ENCODE data around the gene PLEKHA7.

The PLEKHA7 gene

DNA sequence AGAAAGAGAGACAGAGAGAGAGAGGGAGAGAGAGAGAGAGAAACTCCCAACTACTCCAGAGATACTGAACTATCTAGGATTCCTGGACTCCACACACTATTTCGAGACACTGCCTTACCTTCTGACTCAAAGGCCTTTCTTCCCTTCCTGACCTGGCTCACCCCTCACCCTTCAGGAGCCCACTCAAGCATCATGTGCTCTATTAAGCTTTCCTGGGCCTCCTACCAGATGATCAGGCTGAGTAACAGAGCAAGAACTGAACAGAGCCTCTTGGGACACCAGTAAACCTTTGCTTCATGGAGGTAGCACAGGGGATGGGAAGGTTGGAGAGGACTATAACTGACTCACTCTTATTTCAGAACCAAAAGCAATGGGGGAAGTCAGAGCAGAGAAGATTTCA is 31.4 kb downstream of the PLEKHA7 start:
- Histone ChIP-seq H3K4me1 (ENCODE audit: control insufficient read depth, insufficient read depth, low read depth, low read length) (peaks cover 39% of the 10 kb centered on the region), H2BK120ac (ENCODE audit: low read depth, low read length) (no peak overlapping the region), H2BK5ac (ENCODE audit: low read depth, low read length, poor library complexity, severe bottlenecking) (no peak overlapping the region), H3K4me3 (ENCODE audit: insufficient read depth in 1 of 2, low read depth in 1 of 2, low read length in 2 of 2) (no peak overlapping the region), H3K27me3 (ENCODE audit: control insufficient read depth in 1 of 2, insufficient read depth in 1 of 2, low read length in 2 of 2) (peaks cover 0 to 21% of the 10 kb centered on the region in 2 experiments), H2BK12ac (ENCODE audit: low read length in 2 of 2) (no peak overlapping the region), H3K14ac (ENCODE audit: low read length in 2 of 2) (no peak overlapping the region), H3K79me1 (replicated peaks; ENCODE audit: low read length, poor library complexity, severe bottlenecking) (peaks cover 2% of the 10 kb centered on the region), H4K91ac (ENCODE audit: low read length) (no peak overlapping the region), H2BK15ac (ENCODE audit: low read depth, poor library complexity, severe bottlenecking) (no peak overlapping the region), H3K27ac (ENCODE audit: low read length, poor library complexity, severe bottlenecking) (no peak overlapping the region), H3K4ac (ENCODE audit: low read depth in 1 of 2, low read length in 2 of 2) (no peak overlapping the region), H3K23ac (ENCODE audit: low read length in 2 of 2) (no peak overlapping the region), H3K9ac (ENCODE audit: low read length) (no peak overlapping the region), H4K8ac (ENCODE audit: low read length) (no peak overlapping the region), H2AK5ac (ENCODE audit: low read length, severe bottlenecking) (peak overlapping the region; percentile 29), H3K18ac (ENCODE audit: low read depth in 1 of 2, low read length in 2 of 2) (no peak overlapping the region), H2AFZ (ENCODE audit: low read depth, low read length) (no peak overlapping the region), H3K9me3 (ENCODE audit: control insufficient read depth, low read length) (no peaks in the 10 kb centered on the region), H3K36me3 (ENCODE audit: control insufficient read depth in 1 of 2, insufficient read depth in 2 of 2, low read depth in 1 of 2, low read length in 2 of 2) (no peaks in the 10 kb centered on the region), H3K4me2 (ENCODE audit: low read length, poor library complexity, severe bottlenecking) (no peak overlapping the region)
- WGBS = 83% methylated on average over 1 of the region's 1 CpG
- no peak for DNase-seq

DNA sequence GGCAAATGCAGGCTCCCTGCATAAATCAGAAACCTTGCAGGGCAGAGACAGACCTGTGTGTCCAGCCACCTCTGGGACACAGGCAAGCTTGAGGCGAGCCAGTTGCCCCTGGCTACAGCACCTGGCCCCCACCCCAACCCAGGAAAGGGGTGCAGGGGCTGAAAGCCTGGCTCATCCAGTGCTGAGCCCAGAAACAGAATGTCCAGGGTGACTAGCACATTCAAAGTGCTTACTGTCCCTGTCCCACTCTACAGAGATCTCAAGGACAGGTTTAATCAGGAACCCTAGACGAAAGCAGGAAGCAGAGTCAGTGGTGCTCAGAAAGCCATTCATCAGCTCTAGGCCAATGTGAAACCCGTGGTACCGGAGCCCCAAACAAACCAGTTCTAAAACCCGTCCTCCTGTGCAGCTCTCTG is 31.9 kb downstream of the PLEKHA7 start:
- H3K36me3 ChIP-seq (ENCODE audit: control insufficient read depth in 1 of 2, insufficient read depth in 2 of 2, low read depth in 1 of 2, low read length in 2 of 2) = no peaks in the 10 kb centered on the region
- 87% methylated on average over 4 of the region's 5 CpGs for WGBS
- peaks cover 0 to 24% of the 10 kb centered on the region in 2 experiments for H3K27me3 ChIP-seq (ENCODE audit: control insufficient read depth in 1 of 2, insufficient read depth in 1 of 2, low read length in 2 of 2)
- H2BK120ac ChIP-seq (ENCODE audit: low read depth, low read length) = no peak overlapping the region
- H3K9me3 ChIP-seq (ENCODE audit: control insufficient read depth, low read length) = no peaks in the 10 kb centered on the region
- no peak overlapping the region for H3K4me2 ChIP-seq (ENCODE audit: low read length, poor library complexity, severe bottlenecking)
- H2AFZ ChIP-seq (ENCODE audit: low read depth, low read length) = no peak overlapping the region
- H3K18ac ChIP-seq (ENCODE audit: low read depth in 1 of 2, low read length in 2 of 2) = no peak overlapping the region
- H3K4ac ChIP-seq (ENCODE audit: low read depth in 1 of 2, low read length in 2 of 2) = no peak overlapping the region
- no peak overlapping the region for H2BK12ac ChIP-seq (ENCODE audit: low read length in 2 of 2)
- H3K79me1 ChIP-seq (replicated peaks; ENCODE audit: low read length, poor library complexity, severe bottlenecking) = peaks cover 4% of the 10 kb centered on the region
- no peak overlapping the region for H2BK15ac ChIP-seq (ENCODE audit: low read depth, poor library complexity, severe bottlenecking)
- H3K27ac ChIP-seq (ENCODE audit: low read length, poor library complexity, severe bottlenecking) = peak overlapping the region; percentile 92
- no peak overlapping the region for H4K91ac ChIP-seq (ENCODE audit: low read length)
- H2BK5ac ChIP-seq (ENCODE audit: low read depth, low read length, poor library complexity, severe bottlenecking) = peak overlapping the region; percentile 84
- H3K23ac ChIP-seq (ENCODE audit: low read length in 2 of 2) = no peak overlapping the region
- H3K9ac ChIP-seq (ENCODE audit: low read length) = no peak overlapping the region
- H2AK5ac ChIP-seq (ENCODE audit: low read length, severe bottlenecking) = peak overlapping the region; percentile 67
- H3K4me1 ChIP-seq (ENCODE audit: control insufficient read depth, insufficient read depth, low read depth, low read length) = peaks cover 38% of the 10 kb centered on the region
- no peak for DNase-seq
- H3K14ac ChIP-seq (ENCODE audit: low read length in 2 of 2) = no peak overlapping the region
- H3K4me3 ChIP-seq (ENCODE audit: insufficient read depth in 1 of 2, low read depth in 1 of 2, low read length in 2 of 2) = no peak overlapping the region
- no peak overlapping the region for H4K8ac ChIP-seq (ENCODE audit: low read length)

DNA sequence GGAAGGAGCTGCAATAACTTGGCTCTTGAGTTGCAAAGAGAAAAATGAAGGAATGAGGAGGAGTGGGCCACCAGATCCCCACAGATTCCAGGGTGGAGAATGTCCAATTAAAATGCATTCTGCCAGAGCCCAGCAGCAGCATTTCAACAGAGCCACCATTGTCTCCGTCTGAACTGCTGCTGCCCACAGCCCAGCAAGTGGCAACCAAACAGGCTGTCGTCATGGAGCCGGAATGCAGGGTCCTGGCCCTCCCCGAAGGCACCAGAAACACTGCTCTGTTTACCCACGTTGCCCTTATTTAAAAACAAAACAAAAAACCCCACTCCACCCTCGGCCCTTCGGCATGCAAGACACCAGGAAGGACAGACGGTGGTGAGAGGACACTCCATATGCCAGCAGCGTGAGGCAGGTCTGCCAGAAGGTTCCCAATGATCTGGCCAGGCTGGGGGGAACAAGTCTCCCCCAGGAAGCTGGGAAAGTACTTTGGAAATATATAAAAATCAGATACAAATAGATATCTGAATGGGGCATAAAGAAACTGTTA is 32.5 kb downstream of the PLEKHA7 start:
- Histone ChIP-seq H3K27me3 (ENCODE audit: control insufficient read depth in 1 of 2, insufficient read depth in 1 of 2, low read length in 2 of 2) (peaks cover 0 to 28% of the 10 kb centered on the region in 2 experiments), H2BK12ac (ENCODE audit: low read length in 2 of 2) (no peak overlapping the region), H3K36me3 (ENCODE audit: control insufficient read depth in 1 of 2, insufficient read depth in 2 of 2, low read depth in 1 of 2, low read length in 2 of 2) (no peaks in the 10 kb centered on the region), H3K23ac (ENCODE audit: low read length in 2 of 2) (no peak overlapping the region), H2AK5ac (ENCODE audit: low read length, severe bottlenecking) (no peak overlapping the region), H3K4me3 (ENCODE audit: insufficient read depth in 1 of 2, low read depth in 1 of 2, low read length in 2 of 2) (no peak overlapping the region), H4K8ac (ENCODE audit: low read length) (no peak overlapping the region), H3K9ac (ENCODE audit: low read length) (no peak overlapping the region), H2BK5ac (ENCODE audit: low read depth, low read length, poor library complexity, severe bottlenecking) (peak overlapping the region; percentile 84), H3K79me1 (replicated peaks; ENCODE audit: low read length, poor library complexity, severe bottlenecking) (peaks cover 4% of the 10 kb centered on the region), H3K9me3 (ENCODE audit: control insufficient read depth, low read length) (no peaks in the 10 kb centered on the region), H3K18ac (ENCODE audit: low read depth in 1 of 2, low read length in 2 of 2) (no peak overlapping the region), H2BK120ac (ENCODE audit: low read depth, low read length) (no peak overlapping the region), H3K27ac (ENCODE audit: low read length, poor library complexity, severe bottlenecking) (peak overlapping the region; percentile 92), H3K4me2 (ENCODE audit: low read length, poor library complexity, severe bottlenecking) (peak overlapping the region; percentile 27), H4K91ac (ENCODE audit: low read length) (no peak overlapping the region), H3K4me1 (ENCODE audit: control insufficient read depth, insufficient read depth, low read depth, low read length) (peaks cover 32% of the 10 kb centered on the region), H3K4ac (ENCODE audit: low read depth in 1 of 2, low read length in 2 of 2) (no peak overlapping the region), H3K14ac (ENCODE audit: low read length in 2 of 2) (no peak overlapping the region), H2BK15ac (ENCODE audit: low read depth, poor library complexity, severe bottlenecking) (no peak overlapping the region), H2AFZ (ENCODE audit: low read depth, low read length) (no peak overlapping the region)
- WGBS = 39% methylated on average over 9 of the region's 9 CpGs
- DNase-seq = peak; percentile 8

DNA sequence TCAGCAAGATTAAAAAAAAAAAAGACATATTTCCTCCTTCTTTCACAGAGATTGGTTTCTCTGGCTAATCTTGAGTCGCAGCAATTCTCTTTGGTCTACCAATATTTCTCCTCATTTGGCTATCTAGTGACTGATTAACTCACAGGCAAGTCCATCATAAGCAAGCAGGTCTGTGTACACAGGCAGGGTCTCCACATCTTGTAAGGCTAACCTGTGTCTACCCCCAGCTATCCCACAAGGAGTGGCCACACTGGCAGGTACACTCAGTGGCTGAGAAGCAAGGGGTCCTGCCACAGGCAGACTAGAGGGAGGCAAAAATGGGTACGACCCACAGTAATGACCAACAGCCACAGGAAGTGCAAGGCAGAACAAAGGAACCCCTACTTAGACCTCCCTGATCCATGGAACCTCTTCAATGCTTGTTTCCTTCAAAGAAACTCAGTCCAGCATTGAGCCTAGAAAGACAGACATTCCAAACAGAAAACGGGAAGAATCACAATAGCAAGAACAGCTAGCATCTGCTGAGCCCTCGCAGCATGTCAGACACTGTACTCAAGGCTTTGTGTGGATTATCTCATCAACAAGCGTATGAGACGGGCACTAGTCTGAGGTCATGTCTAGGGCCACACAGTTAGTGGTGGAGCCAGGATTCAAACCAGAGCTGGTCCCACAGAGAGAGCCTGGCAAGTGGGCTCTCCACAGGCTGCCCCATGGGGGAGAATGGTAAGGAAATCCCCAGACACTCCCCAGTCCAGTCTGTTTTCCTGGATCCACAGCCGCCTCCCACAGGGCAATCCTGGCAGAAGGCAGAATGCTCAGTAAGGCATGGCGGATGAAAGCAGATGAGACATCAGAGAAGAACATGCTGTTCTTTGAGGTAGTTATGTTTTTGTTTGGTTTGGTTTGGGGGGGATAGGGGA is 34.3 kb downstream of the PLEKHA7 start:
- 88% methylated on average over 8 of the region's 8 CpGs for WGBS
- H3K4me1 ChIP-seq (ENCODE audit: control insufficient read depth, insufficient read depth, low read depth, low read length) = peaks cover 23% of the 10 kb centered on the region
- H3K14ac ChIP-seq (ENCODE audit: low read length in 2 of 2) = no peak overlapping the region
- no peak overlapping the region for H4K91ac ChIP-seq (ENCODE audit: low read length)
- no peak overlapping the region for H3K18ac ChIP-seq (ENCODE audit: low read depth in 1 of 2, low read length in 2 of 2)
- H3K27ac ChIP-seq (ENCODE audit: low read length, poor library complexity, severe bottlenecking) = peak overlapping the region; percentile 12
- no peak overlapping the region for H2BK12ac ChIP-seq (ENCODE audit: low read length in 2 of 2)
- H4K8ac ChIP-seq (ENCODE audit: low read length) = no peak overlapping the region
- H3K9ac ChIP-seq (ENCODE audit: low read length) = no peak overlapping the region
- H3K23ac ChIP-seq (ENCODE audit: low read length in 2 of 2) = peak overlapping the region in 1 of 2 experiments; percentile 70
- no peak for DNase-seq
- no peak overlapping the region for H2AFZ ChIP-seq (ENCODE audit: low read depth, low read length)
- no peak overlapping the region for H3K4ac ChIP-seq (ENCODE audit: low read depth in 1 of 2, low read length in 2 of 2)
- H2BK5ac ChIP-seq (ENCODE audit: low read depth, low read length, poor library complexity, severe bottlenecking) = peak overlapping the region; percentile 32
- peaks cover 0 to 30% of the 10 kb centered on the region in 2 experiments for H3K27me3 ChIP-seq (ENCODE audit: control insufficient read depth in 1 of 2, insufficient read depth in 1 of 2, low read length in 2 of 2)
- H2BK120ac ChIP-seq (ENCODE audit: low read depth, low read length) = no peak overlapping the region
- no peaks in the 10 kb centered on the region for H3K9me3 ChIP-seq (ENCODE audit: control insufficient read depth, low read length)
- H2BK15ac ChIP-seq (ENCODE audit: low read depth, poor library complexity, severe bottlenecking) = no peak overlapping the region
- peaks cover 5% of the 10 kb centered on the region for H3K79me1 ChIP-seq (replicated peaks; ENCODE audit: low read length, poor library complexity, severe bottlenecking)
- no peaks in the 10 kb centered on the region for H3K36me3 ChIP-seq (ENCODE audit: control insufficient read depth in 1 of 2, insufficient read depth in 2 of 2, low read depth in 1 of 2, low read length in 2 of 2)
- peak overlapping the region; percentile 43 for H2AK5ac ChIP-seq (ENCODE audit: low read length, severe bottlenecking)
- H3K4me2 ChIP-seq (ENCODE audit: low read length, poor library complexity, severe bottlenecking) = no peak overlapping the region
- no peak overlapping the region for H3K4me3 ChIP-seq (ENCODE audit: insufficient read depth in 1 of 2, low read depth in 1 of 2, low read length in 2 of 2)
